Measurements from ENCODE around the gene EZH1.

GRCh38 chr17:42761638-42762037 is 16.8 kb upstream of the EZH1 start:
- TF ChIP-seq CTCF (IDR thresholded peaks at IDR 0.05; ENCODE audit: poor library complexity) (no peak), EZH2 (IDR thresholded peaks at IDR 0.05; ENCODE audit: borderline replicate concordance) (no peak), EZH2phosphoT487 (IDR thresholded peaks at IDR 0.05; ENCODE audit: low read depth, severe bottlenecking, unreplicated experiment) (no peak)
